Stimulated activated CD8-positive, alpha-beta memory T cell treated with anti-CD3 and anti-CD28 coated beads, Interleukin-12 subunit alpha, Interleukin-12 subunit beta, amount 100 ng/mL, for 24 hours (primary cell): ENCODE results near the gene CAMK2N1.
"Not testable (repeated sequence)": the region's sequence is repeated elsewhere in the genome, so short reads cannot be mapped to it uniquely, and the experiment has no call there.

Experiments
- DNase-seq: peaks from one replicate; pipeline ENCODE4 v3.0.0-alpha.2; 2020; ENCODE audit errors: extremely low read depth

Gene CAMK2N1

GRCh38 chr1:20485527-20486456 is at the start of gene CAMK2N1:
Gene CAMK2N1, minus strand, starts transcription at chr1:20486210. Its CDS starts 831 bp downstream, at chr1:20485379.
- no peak for DNase-seq

GRCh38 chr1:20534659-20535417 is 48.8 kb upstream of the CAMK2N1 start:
- no peak for DNase-seq

GRCh38 chr1:20533635-20534034 is 47.6 kb upstream of the CAMK2N1 start:
- DNase-seq = no peak

- DNase-seq = no peak
Measured at GRCh38 chr1:20530901-20531300, 44.9 kb upstream of the CAMK2N1 start.

GRCh38 chr1:20530306-20530705 is 44.3 kb upstream of the CAMK2N1 start:
- no peak for DNase-seq

- no peak for DNase-seq
Measured at GRCh38 chr1:20528221-20528620, 42.2 kb upstream of the CAMK2N1 start.

- no peak for DNase-seq
Measured at GRCh38 chr1:20526267-20526666, 40.3 kb upstream of the CAMK2N1 start.

- no peak for DNase-seq
Measured at GRCh38 chr1:20521960-20522861, 36.2 kb upstream of the CAMK2N1 start.

- DNase-seq = not testable (repeated sequence)
Measured at GRCh38 chr1:20519609-20520262, 33.7 kb upstream of the CAMK2N1 start.

GRCh38 chr1:20511518-20512428 is 25.8 kb upstream of the CAMK2N1 start:
- DNase-seq = no peak

GRCh38 chr1:20508411-20508771 is 22.4 kb upstream of the CAMK2N1 start:
- DNase-seq = no peak

GRCh38 chr1:20507564-20508410 is 21.8 kb upstream of the CAMK2N1 start, which contains the start of gene MUL1:
Gene MUL1, minus strand, starts transcription at chr1:20508151. Its CDS starts 127 bp downstream, at chr1:20508024.
- DNase-seq = peak; percentile 93

GRCh38 chr1:20507248-20507563 is 21.2 kb upstream of the CAMK2N1 start:
- no peak for DNase-seq

- DNase-seq = no peak
Measured at GRCh38 chr1:20505488-20505887, 19.5 kb upstream of the CAMK2N1 start.

GRCh38 chr1:20500716-20501115 is 14.7 kb upstream of the CAMK2N1 start:
- no peak for DNase-seq

GRCh38 chr1:20499718-20500117 is 13.7 kb upstream of the CAMK2N1 start:
- DNase-seq = no peak

- DNase-seq = no peak
Measured at GRCh38 chr1:20499105-20499504, 13.1 kb upstream of the CAMK2N1 start.

GRCh38 chr1:20498116-20498515 is 12.1 kb upstream of the CAMK2N1 start:
- DNase-seq = no peak

- no peak for DNase-seq
Measured at GRCh38 chr1:20497506-20497905, 11.5 kb upstream of the CAMK2N1 start.
